CD4-positive, CD25-positive, alpha-beta regulatory T cell (primary cell): ENCODE measurements around the gene PTBP3. TPM values are rescaled to one million over a fixed set of nuclear protein-coding genes. Genes with fewer than 3 reads are reported as not detected.

Experiments used
- ATAC-seq, 2 donors: fragments of 150-1000 bp; cut with Tn5 transposase; one replicate each; pipeline ENCODE4 v1.10.0; 2021; ENCODE audit warnings: low read depth in 2 of 2, moderate number of reproducible peaks in 2 of 2, moderate library complexity in 1 of 2
- DNase-seq, 3 donors: peaks; one replicate each; pipeline versions ENCODE4 v3.0.0 to v3.0.0-alpha.2; 2012 to 2022; ENCODE audit warnings: mixed read lengths in 1 of 3
- H3K27ac ChIP-seq: one replicate; pipeline ENCODE4 v1.7.0; 2013; ENCODE audit warnings: mild to moderate bottlenecking, low read length; ENCODE audit not compliant: insufficient read depth, poor library complexity, severe bottlenecking
- H3K27me3 ChIP-seq: one replicate; pipeline ENCODE4 v1.7.0; 2013; ENCODE audit warnings: low read length; ENCODE audit not compliant: control insufficient read depth, insufficient read depth
- H3K36me3 ChIP-seq: one replicate; pipeline ENCODE4 v1.7.0; 2013; ENCODE audit warnings: mild to moderate bottlenecking, low read length, moderate library complexity; ENCODE audit not compliant: control insufficient read depth, insufficient read depth
- H3K4me1 ChIP-seq: 2 replicates; pipeline ENCODE4 v1.7.0; 2013; ENCODE audit warnings: mild to moderate bottlenecking, low read length; ENCODE audit not compliant: insufficient read depth, control insufficient read depth, poor library complexity, severe bottlenecking
- H3K4me3 ChIP-seq: one replicate; pipeline ENCODE4 v1.7.0; 2013; ENCODE audit warnings: low read depth, mild to moderate bottlenecking, low read length, moderate library complexity
- H3K9me3 ChIP-seq, 2 experiments: 1 replicate in 1 of 2; 2 replicates in 1 of 2; pipeline ENCODE4 v1.7.0; 2013; ENCODE audit warnings: low read length in 2 of 2, mild to moderate bottlenecking in 1 of 2, moderate library complexity in 1 of 2; ENCODE audit not compliant: control insufficient read depth in 2 of 2
- H3K27ac Mint-ChIP-seq, 3 donors: one replicate each; pipeline ENCODE4 v1.8.0; 2020 to 2022; ENCODE audit warnings: mild to moderate bottlenecking in 3 of 3, mixed read lengths in 3 of 3, moderate library complexity in 2 of 3
- H3K27me3 Mint-ChIP-seq: one replicate; pipeline ENCODE4 v1.8.0; 2022; ENCODE audit warnings: mild to moderate bottlenecking, mixed read lengths
- H3K36me3 Mint-ChIP-seq: one replicate; pipeline ENCODE4 v1.8.0; 2020; ENCODE audit warnings: mixed read lengths
- H3K4me1 Mint-ChIP-seq, 4 donors: one replicate each; pipeline ENCODE4 v1.8.0; 2020 to 2022; ENCODE audit warnings: mixed read lengths in 4 of 4, mild to moderate bottlenecking in 1 of 4
- H3K4me3 Mint-ChIP-seq, 4 donors: one replicate each; pipeline ENCODE4 v1.8.0; 2020 to 2022; ENCODE audit warnings: mild to moderate bottlenecking in 4 of 4, mixed read lengths in 4 of 4, moderate library complexity in 3 of 4
- H3K9me3 Mint-ChIP-seq, 7 donors: one replicate each; pipeline ENCODE4 v1.8.0; 2020 to 2022; ENCODE audit warnings: mixed read lengths in 7 of 7, mild to moderate bottlenecking in 3 of 7, moderate library complexity in 2 of 7
- polyA plus RNA-seq, 4 donors: library from polyadenylated mRNA; unstranded; fragments of 300-500 nt; fragmentation: Illumina TruSeq; gene quantifications; one replicate each; pipeline ENCODE4 v1.2.3, GENCODE V29; 2021
- total RNA-seq: library from RNA; stranded (reverse); gene quantifications from one replicate; pipeline ENCODE4 v1.2.3, GENCODE V29; 2022

The PTBP3 gene
- total and polyA plus RNA-seq, 5 donors from 2014 or later = 49.5 to 144 (median 53.3) TPM

- Mint-ChIP-seq H3K27ac (peak overlapping the region; percentile 60 to 86 (median 67)), H3K9me3 (peaks cover 0 to 7% (median 2%) of the 10 kb centered on the region in 7 donors), H3K4me1 (peaks cover 48 to 74% (median 61%) of the 10 kb centered on the region in 4 donors), H3K27me3 (no peaks in the 10 kb centered on the region), H3K4me3 (peak overlapping the region in 3 of 4 donors; percentile 17 to 64 (median 43)), H3K36me3 (peaks cover 24% of the 10 kb centered on the region)
- no peaks in the 10 kb centered on the region for H3K27me3 ChIP-seq
- peaks cover 57% of the 10 kb centered on the region for H3K4me1 ChIP-seq
- H3K4me3 ChIP-seq = peak overlapping the region; percentile 21
- peaks cover 0 to 6% of the 10 kb centered on the region in 2 experiments for H3K9me3 ChIP-seq
- no peak for ATAC-seq
- peaks cover 5% of the 10 kb centered on the region for H3K36me3 ChIP-seq
- no peak for DNase-seq
- H3K27ac ChIP-seq = no peak overlapping the region
Measured at GRCh38 chr9:112328545-112328944, 4.9 kb downstream of the PTBP3 start.

- Mint-ChIP-seq H3K4me1 (peaks cover 53 to 80% (median 65%) of the 10 kb centered on the region in 4 donors), H3K4me3 (peak overlapping the region; percentile 17 to 64 (median 40)), H3K36me3 (peaks cover 28% of the 10 kb centered on the region), H3K9me3 (peaks cover 0 to 10% (median 2%) of the 10 kb centered on the region in 7 donors), H3K27ac (peak overlapping the region; percentile 65 to 86 (median 67)), H3K27me3 (no peaks in the 10 kb centered on the region)
- Histone ChIP-seq H3K27me3 (no peaks in the 10 kb centered on the region), H3K4me3 (peak overlapping the region; percentile 21), H3K36me3 (peaks cover 9% of the 10 kb centered on the region), H3K4me1 (peaks cover 57% of the 10 kb centered on the region), H3K9me3 (peaks cover 0 to 10% of the 10 kb centered on the region in 2 experiments), H3K27ac (no peak overlapping the region)
- ATAC-seq (no peak), DNase-seq (no peak)
Measured at GRCh38 chr9:112327718-112328450, 5.5 kb downstream of the PTBP3 start.

- Mint-ChIP-seq H3K4me3 (peak overlapping the region in 2 of 4 donors; percentile 6 to 24), H3K27ac (no peak overlapping the region)
- no peak for DNase-seq
Measured at GRCh38 chr9:112326194-112326593, 7.2 kb downstream of the PTBP3 start.

GRCh38 chr9:112325600-112325999, 7.8 kb downstream of the PTBP3 start:
- H3K27me3 Mint-ChIP-seq = no peaks in the 10 kb centered on the region
- H3K36me3 Mint-ChIP-seq = peaks cover 39% of the 10 kb centered on the region
- Histone ChIP-seq H3K27ac (no peak overlapping the region), H3K36me3 (peaks cover 9% of the 10 kb centered on the region), H3K27me3 (no peaks in the 10 kb centered on the region), H3K4me3 (no peak overlapping the region), H3K4me1 (peaks cover 46% of the 10 kb centered on the region), H3K9me3 (peaks cover 0 to 10% of the 10 kb centered on the region in 2 experiments)
- peaks cover 0 to 12% (median 2%) of the 10 kb centered on the region in 7 donors for H3K9me3 Mint-ChIP-seq
- H3K4me3 Mint-ChIP-seq = peak overlapping the region in 2 of 4 donors; percentile 6 to 51
- H3K4me1 Mint-ChIP-seq = peaks cover 56 to 87% (median 66%) of the 10 kb centered on the region in 4 donors
- DNase-seq (no peak), ATAC-seq (no peak)
- H3K27ac Mint-ChIP-seq = peak overlapping the region in 1 of 3 donors; percentile 2

More at GRCh38 chr9:112326194-112326593, 7.2 kb downstream of the PTBP3 start:
- H3K9me3 Mint-ChIP-seq = peaks cover 0 to 12% (median 2%) of the 10 kb centered on the region in 7 donors
- peaks cover 55 to 87% (median 66%) of the 10 kb centered on the region in 4 donors for H3K4me1 Mint-ChIP-seq
- ATAC-seq = no peak
- Histone ChIP-seq H3K27ac (no peak overlapping the region), H3K27me3 (no peaks in the 10 kb centered on the region), H3K9me3 (peaks cover 0 to 10% of the 10 kb centered on the region in 2 experiments), H3K4me1 (peaks cover 52% of the 10 kb centered on the region), H3K36me3 (peaks cover 9% of the 10 kb centered on the region), H3K4me3 (peak overlapping the region; percentile 6)
- H3K27me3 Mint-ChIP-seq = no peaks in the 10 kb centered on the region
- H3K36me3 Mint-ChIP-seq = peaks cover 37% of the 10 kb centered on the region

GRCh38 chr9:112325127-112325526, 8.3 kb downstream of the PTBP3 start:
- H3K27ac ChIP-seq = no peak overlapping the region
- H3K4me1 ChIP-seq = peaks cover 41% of the 10 kb centered on the region
- H3K9me3 ChIP-seq = peaks cover 0 to 10% of the 10 kb centered on the region in 2 experiments
- no peak for ATAC-seq
- H3K4me3 ChIP-seq = no peak overlapping the region
- DNase-seq = no peak
- H3K27me3 ChIP-seq = no peaks in the 10 kb centered on the region
- H3K27me3 Mint-ChIP-seq = no peaks in the 10 kb centered on the region
- H3K27ac Mint-ChIP-seq = no peak overlapping the region
- peaks cover 42% of the 10 kb centered on the region for H3K36me3 Mint-ChIP-seq
- peaks cover 9% of the 10 kb centered on the region for H3K36me3 ChIP-seq
- H3K9me3 Mint-ChIP-seq = peaks cover 0 to 12% (median 2%) of the 10 kb centered on the region in 7 donors
- peak overlapping the region in 1 of 4 donors; percentile 31 for H3K4me3 Mint-ChIP-seq
- H3K4me1 Mint-ChIP-seq = peaks cover 53 to 86% (median 66%) of the 10 kb centered on the region in 4 donors

GRCh38 chr9:112323378-112323854, 10.0 kb downstream of the PTBP3 start:
- Mint-ChIP-seq H3K36me3 (peaks cover 44% of the 10 kb centered on the region), H3K9me3 (peaks cover 0 to 12% (median 2%) of the 10 kb centered on the region in 7 donors), H3K27me3 (no peaks in the 10 kb centered on the region), H3K4me1 (peaks cover 52 to 86% (median 67%) of the 10 kb centered on the region in 4 donors), H3K27ac (no peak overlapping the region), H3K4me3 (peak overlapping the region in 1 of 4 donors; percentile 36)
- Histone ChIP-seq H3K4me1 (peaks cover 34% of the 10 kb centered on the region), H3K9me3 (peaks cover 0 to 10% of the 10 kb centered on the region in 2 experiments), H3K27me3 (no peaks in the 10 kb centered on the region), H3K27ac (no peak overlapping the region), H3K36me3 (peaks cover 15% of the 10 kb centered on the region), H3K4me3 (no peak overlapping the region)
- ATAC-seq (no peak), DNase-seq (no peak)

GRCh38 chr9:112322701-112323377, 10.6 kb downstream of the PTBP3 start:
- Mint-ChIP-seq H3K4me1 (peaks cover 51 to 86% (median 67%) of the 10 kb centered on the region in 4 donors), H3K36me3 (peaks cover 47% of the 10 kb centered on the region), H3K9me3 (peaks cover 0 to 12% (median 2%) of the 10 kb centered on the region in 7 donors), H3K27ac (peak overlapping the region in 1 of 3 donors; percentile 3), H3K4me3 (peak overlapping the region in 3 of 4 donors; percentile 31 to 58 (median 36)), H3K27me3 (no peaks in the 10 kb centered on the region)
- Histone ChIP-seq H3K27ac (no peak overlapping the region), H3K36me3 (peaks cover 15% of the 10 kb centered on the region), H3K9me3 (peaks cover 0 to 10% of the 10 kb centered on the region in 2 experiments), H3K4me3 (no peak overlapping the region), H3K27me3 (no peaks in the 10 kb centered on the region), H3K4me1 (peaks cover 34% of the 10 kb centered on the region)
- DNase-seq (no peak), ATAC-seq (no peak)
